ENCODE measurements around the gene PAK5.

PAK5 gene

GRCh38 chr20:9516234-9516871, 322.5 kb downstream of the PAK5 start:
- no peak for DNase-seq

DNA sequence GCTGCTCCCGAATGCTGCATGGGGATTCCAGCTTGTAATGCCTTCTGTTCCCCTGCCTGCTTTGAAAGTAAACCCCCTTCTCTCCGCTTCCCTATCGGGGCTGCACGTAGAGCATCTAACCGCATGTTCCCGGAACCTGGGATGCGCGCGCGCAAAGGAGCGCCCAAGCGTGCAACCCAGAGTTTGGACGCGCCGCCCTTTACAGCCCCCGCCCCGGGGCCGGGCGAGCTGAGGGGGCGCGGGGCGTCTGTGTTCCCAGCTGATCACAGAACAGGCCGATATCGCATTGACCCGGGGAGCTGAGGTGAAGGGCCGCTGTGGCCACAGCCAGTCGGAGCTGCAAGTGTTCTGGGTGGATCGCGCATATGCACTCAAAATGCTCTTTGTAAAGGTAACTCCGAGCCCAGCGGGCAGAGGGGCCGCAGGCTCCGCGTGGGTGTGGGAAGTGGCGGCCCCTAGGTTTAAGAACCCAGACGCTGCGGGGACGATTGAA, 323.1 kb downstream of the PAK5 start:
- no peak for DNase-seq

GRCh38 chr20:9515214-9515585, 323.7 kb downstream of the PAK5 start:
- DNase-seq, result no peak

DNA sequence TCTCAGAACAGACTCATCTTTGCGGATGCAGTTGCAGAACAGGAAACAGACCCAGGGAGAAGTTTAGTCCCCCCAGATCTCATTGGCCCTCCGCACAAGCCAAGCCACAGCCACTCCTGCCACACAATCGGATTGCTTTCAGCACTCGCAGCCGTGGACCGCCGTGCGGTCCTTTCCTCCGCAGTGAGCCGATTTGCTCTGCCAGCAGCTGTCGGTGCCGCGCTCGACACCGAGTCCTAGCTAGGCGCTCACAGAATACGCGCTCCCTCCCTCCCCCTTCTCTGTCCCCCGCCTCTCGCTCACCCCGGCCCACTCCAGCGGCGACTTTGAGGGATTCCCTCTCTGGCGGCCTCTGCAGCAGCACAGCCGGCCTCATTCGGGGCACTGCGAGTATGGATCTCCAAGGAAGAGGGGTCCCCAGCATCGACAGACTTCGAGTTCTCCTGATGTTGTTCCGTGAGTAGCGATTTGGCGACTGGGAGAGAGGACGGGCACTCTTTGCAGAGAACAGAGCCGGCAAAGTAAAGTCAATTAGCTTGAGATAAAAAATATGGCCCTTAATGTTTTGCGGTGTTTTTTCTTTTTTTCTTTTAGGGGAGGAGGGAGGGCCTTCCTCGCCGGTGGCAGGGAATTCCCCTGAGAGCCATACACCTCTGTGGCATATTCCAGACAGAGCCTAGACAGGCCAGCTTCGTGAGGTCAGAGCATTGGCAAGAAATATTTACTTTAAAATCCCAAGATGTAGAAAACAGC, 324.2 kb downstream of the PAK5 start, which contains the start of gene LAMP5:
Gene LAMP5 (plus strand): TSS at position 130 of the 753 bp plus-strand sequence. CDS start 263 bp downstream, at position 393.
- peak; percentile 78 for DNase-seq

GRCh38 chr20:9514072-9514460, 324.8 kb downstream of the PAK5 start:
- peak; percentile 45 for DNase-seq

DNA sequence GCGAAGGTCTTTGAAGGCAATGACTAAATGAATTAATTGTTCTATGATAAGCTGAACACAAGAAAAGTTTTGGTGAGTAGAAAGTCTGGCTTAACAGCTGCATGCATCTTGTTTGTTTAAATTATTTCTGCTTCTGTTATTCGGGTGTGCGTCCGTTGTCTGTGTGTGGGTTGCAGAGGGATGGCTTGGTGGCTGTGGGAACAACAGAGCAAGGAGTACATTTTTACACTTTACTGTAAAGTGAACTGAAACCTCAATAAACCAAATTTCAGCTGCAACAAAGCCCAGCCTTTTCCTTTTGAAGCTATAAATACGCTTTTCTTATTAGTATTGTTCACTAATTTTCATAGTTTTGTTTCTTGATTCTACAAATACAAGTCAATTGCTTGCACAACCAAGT, 328.0 kb downstream of the PAK5 start:
- no peak for DNase-seq

DNA sequence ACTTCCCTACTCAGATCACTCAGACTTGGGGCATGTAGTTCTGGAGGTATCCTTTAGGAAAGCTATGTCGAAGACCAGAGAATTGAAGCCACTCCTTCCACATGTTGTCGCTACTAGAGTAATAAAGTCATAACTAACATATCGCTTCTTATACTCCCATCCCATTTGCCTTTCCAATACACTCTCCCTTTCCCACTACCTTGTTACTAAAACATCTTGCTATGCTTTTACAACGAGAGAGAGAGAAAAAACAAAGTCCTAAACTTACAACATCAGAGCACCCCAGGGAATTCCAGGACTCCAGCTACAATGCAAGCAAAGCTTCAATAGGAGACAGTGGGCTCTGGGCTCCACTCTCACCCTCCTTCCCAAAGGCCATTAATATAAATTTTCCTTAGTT, 329.6 kb downstream of the PAK5 start:
- no peak for DNase-seq

- DNase-seq, result no peak
Measured at GRCh38 chr20:9508696-9509178, 330.1 kb downstream of the PAK5 start.

DNA sequence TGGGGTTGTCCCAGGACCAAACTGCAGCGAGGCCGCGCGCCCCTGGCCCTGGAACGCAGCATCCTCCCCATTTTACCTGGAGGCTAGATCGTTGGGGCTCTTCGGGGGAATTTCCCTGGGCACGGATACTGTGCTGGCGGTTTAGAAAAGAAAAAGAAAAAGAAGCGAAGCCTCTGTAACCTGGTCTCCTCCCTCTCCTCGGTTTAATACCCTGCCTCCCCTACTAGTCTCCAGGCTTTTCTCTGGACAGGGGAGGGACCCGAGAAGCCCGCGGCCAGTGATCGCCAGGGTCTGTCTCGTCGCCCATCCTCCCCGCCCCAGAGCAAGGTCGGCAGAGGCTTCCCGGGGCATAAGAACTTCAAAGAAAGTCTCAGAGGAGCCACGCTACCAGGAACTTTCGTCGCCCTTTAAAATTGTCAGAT, 330.6 kb downstream of the PAK5 start:
- no peak for DNase-seq

- no peak for DNase-seq
Measured at GRCh38 chr20:9507544-9508239, 331.2 kb downstream of the PAK5 start.

- no peak for DNase-seq
Measured at GRCh38 chr20:9506964-9507369, 331.9 kb downstream of the PAK5 start.

DNA sequence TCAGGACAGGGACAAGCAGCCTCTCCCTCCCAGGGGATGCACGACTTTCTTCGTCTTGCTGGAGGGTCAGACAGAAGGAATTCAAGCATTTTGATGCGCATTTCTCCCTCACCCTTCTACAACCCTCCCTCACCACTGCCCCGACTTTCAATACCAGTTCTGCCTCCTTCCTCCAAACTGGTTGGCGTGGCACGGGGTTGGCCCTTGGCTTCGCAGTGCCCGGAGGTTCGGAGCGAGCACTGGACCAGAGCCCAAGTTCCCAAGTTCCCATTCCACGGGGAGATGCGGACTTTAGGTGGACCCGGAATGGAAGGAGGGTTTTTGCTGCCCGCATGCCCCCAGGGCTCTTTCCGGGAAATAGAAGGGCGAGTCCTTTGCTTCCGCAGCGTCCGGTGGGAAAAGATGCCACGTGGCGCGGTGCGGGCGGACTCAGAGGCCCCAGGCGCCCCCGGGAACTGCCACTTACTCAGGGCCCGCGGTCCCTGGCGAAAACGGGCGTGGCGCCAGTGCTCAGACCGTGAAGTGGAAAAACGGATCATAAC, 332.5 kb downstream of the PAK5 start:
- no peak for DNase-seq

- no peak for DNase-seq
Measured at GRCh38 chr20:9503526-9504245, 335.2 kb downstream of the PAK5 start.

DNA sequence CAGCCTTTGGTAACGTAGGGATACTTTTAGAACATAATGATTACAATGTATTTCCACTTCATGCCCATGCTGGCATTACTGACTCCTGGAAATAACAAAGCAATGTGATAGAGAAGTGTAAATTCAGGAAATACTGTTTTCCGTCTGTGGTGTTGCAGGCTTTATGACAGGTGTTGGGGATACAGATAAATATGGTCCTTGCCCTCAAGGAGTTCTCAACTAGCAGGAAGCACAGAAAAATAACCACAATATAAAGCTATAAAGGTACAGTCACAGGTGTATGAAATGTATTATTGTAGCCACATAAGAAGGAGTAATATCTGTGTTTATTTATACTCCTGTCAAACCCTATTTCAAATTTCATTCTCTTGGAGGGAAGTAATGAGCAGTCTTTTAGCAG, 337.4 kb downstream of the PAK5 start:
- no peak for DNase-seq

- no peak for DNase-seq
Measured at GRCh38 chr20:9500121-9500520, 338.8 kb downstream of the PAK5 start.

DNA sequence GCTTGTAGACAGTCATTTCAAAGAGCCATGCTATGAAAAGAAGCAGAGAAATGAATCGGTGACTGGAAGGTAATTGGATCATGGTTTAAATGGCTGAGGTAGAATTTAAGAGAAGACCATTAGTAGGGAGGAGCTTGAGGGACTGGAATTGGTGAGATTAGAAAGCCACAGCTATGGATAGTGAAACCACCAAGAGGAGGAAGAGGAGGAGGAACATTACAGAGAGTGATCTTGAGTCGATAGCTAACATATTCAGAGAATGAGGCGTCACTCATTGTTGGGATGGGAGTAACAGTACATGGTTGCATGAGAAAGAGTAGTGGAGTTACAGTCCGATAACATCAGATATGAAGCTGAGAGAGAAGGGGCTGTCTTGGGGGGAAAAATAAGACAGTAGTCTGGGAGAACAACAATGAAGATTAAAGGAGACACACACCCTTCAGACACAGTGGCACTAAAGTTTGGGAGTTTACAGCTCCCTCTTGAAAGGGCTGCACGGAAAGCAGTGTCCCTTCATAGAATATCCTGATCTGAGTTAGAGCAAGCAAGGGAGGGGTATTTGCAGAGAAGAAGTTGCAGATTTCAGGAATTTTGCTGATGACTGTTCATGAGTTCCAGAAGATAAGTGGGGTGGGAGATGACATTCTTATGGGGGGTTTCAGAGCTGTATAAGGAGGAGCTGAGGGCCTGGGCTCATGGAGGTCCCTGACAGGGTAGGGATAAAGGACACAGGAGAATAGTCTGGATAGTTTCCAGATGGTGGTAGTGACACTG, 339.6 kb downstream of the PAK5 start:
- DNase-seq, result no peak

GRCh38 chr20:9498322-9498721, 340.6 kb downstream of the PAK5 start:
- DNase-seq, result no peak

DNA sequence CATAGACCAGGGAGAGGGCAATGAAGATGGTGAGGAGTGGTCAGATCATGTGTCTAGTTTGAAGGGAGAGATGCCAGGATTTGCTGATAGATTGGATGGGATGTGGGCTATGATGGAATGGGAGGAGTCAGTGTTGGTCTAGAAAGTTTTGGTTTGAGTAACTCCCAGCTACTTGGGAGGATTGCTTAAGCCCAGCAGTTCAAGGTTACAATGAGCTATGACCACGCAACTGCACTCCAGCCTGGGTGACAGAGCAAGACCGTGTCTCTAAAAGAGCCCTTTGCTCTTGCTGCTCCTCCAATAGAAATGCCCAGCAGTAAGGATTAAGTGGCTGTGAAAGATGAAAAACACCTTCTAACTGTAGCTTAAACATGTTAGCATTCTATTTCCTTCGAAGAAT, 342.7 kb downstream of the PAK5 start:
- no peak for DNase-seq

DNA sequence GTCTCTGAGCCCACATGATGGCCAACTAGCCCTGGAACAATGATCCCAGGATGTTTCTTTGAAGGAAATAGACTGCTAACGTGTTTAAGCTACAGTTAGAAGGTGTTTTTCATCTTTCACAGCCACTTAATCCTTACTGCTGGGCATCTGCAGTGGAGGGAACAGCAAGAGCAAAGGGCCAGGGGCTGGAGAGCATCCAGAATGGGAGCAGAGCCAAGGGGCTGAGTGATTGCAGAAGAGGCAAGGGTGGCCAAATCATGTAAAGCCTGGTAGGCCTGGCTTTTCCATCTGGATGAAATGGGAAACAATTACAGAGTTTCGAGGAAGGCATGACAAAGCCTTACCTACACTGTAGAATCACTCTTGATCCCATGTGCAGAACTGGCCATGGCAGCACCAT, 343.2 kb downstream of the PAK5 start:
- DNase-seq, result no peak

GRCh38 chr20:9493803-9494202, 345.1 kb downstream of the PAK5 start:
- no peak for DNase-seq

DNA sequence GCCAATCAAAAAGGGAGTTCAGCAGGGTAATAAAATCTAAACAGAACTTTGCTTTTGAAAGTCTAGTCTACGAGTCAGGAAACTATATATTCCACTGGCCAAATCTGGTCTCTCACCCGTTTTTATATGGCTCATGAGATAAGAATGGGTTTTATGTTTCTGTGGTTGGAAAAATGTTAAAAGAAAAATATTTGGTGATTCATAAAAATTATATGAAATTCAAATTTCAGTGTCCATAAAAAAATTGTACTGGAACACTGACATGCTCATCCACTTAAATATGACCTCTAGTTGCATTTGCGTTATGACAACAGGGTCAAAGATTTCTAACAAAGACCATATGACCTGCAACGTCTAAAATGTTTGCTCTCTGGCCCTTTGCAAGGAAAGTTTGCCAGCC, 346.8 kb downstream of the PAK5 start:
- DNase-seq, result no peak

GRCh38 chr20:9491324-9491723, 347.6 kb downstream of the PAK5 start:
- DNase-seq, result no peak

Measured in NCI-H146 (cell line).